ENCODE measurements around the gene SV2A. TPM values are rescaled to one million over a fixed set of nuclear protein-coding genes. Genes with fewer than 3 reads are reported as not detected.

SV2A gene
- total RNA-seq, 1 experiment from 2014 or later = 2.9 TPM

DNA sequence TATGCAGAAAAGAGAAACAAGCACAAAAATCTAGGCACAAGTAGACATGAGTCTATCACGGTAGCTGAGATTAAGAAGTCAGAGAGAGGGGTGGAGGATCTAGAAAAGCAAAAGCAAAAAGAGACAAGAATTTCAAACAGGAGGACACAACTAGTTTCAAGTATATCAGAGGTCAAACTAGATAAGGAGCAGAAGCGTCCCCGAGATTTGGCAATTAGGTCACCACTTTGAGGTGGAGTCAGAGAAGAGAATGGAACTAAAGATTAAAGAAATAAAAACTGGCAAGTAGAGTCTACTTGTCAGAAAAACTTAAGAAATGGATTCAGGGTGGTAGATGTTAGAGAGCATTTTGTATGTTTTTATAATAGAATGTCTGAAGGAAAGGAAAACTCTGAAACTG, 7.7 kb upstream of the SV2A start:
- no peak for ATAC-seq
- Histone ChIP-seq H3K36me3 (ENCODE audit: control insufficient read depth, insufficient read depth, low read length) (peaks cover 28% of the 10 kb centered on the region), H3K27me3 (ENCODE audit: control insufficient read depth, insufficient read depth, low read length) (no peaks in the 10 kb centered on the region), H3K4me3 (ENCODE audit: low read depth in 2 of 2, low read length in 2 of 2) (peak overlapping the region; percentile 79 to 93; a peak in 1 of 4 replicates), H3K27ac (ENCODE audit: low read length) (no peak overlapping the region), H3K4me1 (ENCODE audit: control insufficient read depth, insufficient read depth, low read length) (peaks cover 25% of the 10 kb centered on the region), H3K9me3 (ENCODE audit: control insufficient read depth, insufficient read depth, low read depth, low read length) (no peaks in the 10 kb centered on the region)
- no peak for DNase-seq (ENCODE audit: low read depth, low spot score)
- intact Hi-C loops (cut with micrococcal nuclease; ENCODE audit: unreplicated experiment) = no loop called here
- ChIA-PET CTCF (no interaction called here), POLR2A (no interaction called here)
- in situ Hi-C loops (cut with HindIII; ENCODE audit: low pct_unique_long_range_greater_than_20kb, low sequenced_read_pairs) = no loop called here
- TF ChIP-seq REST (IDR thresholded peaks at IDR 0.05; ENCODE audit: insufficient read depth in 1 of 2, low read depth in 2 of 2, low read length in 1 of 2) = no peak
- TF ChIP-seq, protein P1, sequence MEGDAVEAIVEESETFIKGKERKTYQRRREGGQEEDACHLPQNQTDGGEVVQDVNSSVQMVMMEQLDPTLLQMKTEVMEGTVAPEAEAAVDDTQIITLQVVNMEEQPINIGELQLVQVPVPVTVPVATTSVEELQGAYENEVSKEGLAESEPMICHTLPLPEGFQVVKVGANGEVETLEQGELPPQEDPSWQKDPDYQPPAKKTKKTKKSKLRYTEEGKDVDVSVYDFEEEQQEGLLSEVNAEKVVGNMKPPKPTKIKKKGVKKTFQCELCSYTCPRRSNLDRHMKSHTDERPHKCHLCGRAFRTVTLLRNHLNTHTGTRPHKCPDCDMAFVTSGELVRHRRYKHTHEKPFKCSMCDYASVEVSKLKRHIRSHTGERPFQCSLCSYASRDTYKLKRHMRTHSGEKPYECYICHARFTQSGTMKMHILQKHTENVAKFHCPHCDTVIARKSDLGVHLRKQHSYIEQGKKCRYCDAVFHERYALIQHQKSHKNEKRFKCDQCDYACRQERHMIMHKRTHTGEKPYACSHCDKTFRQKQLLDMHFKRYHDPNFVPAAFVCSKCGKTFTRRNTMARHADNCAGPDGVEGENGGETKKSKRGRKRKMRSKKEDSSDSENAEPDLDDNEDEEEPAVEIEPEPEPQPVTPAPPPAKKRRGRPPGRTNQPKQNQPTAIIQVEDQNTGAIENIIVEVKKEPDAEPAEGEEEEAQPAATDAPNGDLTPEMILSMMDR (IDR thresholded peaks at IDR 0.05) = no peak
- TF ChIP-seq POLR2AphosphoS5 (IDR thresholded peaks at IDR 0.05; ENCODE audit: low read depth, low read length) = no peak
- TF ChIP-seq SIN3A (IDR thresholded peaks at IDR 0.05; ENCODE audit: borderline replicate concordance, insufficient read depth, low read depth, low read length) = no peak
- TF ChIP-seq TCF7L2 (IDR thresholded peaks at IDR 0.05; ENCODE audit: low read depth, low read length) = no peak
- no TSS peak for BruUV-seq (replicated peaks)

DNA sequence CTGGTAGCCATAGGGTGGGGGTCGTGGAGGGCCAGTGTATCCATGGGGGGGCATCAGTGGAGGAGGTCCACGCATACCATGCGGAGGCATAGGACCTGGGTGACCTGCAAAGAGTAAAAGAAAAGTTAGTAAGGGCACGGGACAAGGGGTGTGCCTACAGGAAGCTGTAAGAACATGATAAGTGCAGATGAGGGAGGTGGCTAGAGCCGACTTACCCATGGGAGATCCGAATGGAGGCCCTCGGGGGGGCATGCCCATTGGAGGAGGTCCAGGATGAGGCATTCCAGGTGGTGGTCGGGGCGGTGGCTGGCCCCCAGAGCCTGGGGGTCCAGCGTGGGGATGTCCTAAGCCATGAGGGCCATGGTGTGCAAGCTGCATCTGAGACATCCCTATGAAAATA, 6.0 kb upstream of the SV2A start:
- no peak for TF ChIP-seq TCF7L2 (IDR thresholded peaks at IDR 0.05; ENCODE audit: low read depth, low read length)
- TF ChIP-seq REST (IDR thresholded peaks at IDR 0.05; ENCODE audit: insufficient read depth in 1 of 2, low read depth in 2 of 2, low read length in 1 of 2) = no peak
- no peak for TF ChIP-seq SIN3A (IDR thresholded peaks at IDR 0.05; ENCODE audit: borderline replicate concordance, insufficient read depth, low read depth, low read length)
- TF ChIP-seq POLR2AphosphoS5 (IDR thresholded peaks at IDR 0.05; ENCODE audit: low read depth, low read length) = no peak
- TF ChIP-seq, protein P1 (IDR thresholded peaks at IDR 0.05) = no peak
- Histone ChIP-seq H3K4me3 (ENCODE audit: low read depth in 2 of 2, low read length in 2 of 2) (no peak overlapping the region), H3K36me3 (ENCODE audit: control insufficient read depth, insufficient read depth, low read length) (peaks cover 28% of the 10 kb centered on the region), H3K4me1 (ENCODE audit: control insufficient read depth, insufficient read depth, low read length) (peaks cover 23% of the 10 kb centered on the region), H3K9me3 (ENCODE audit: control insufficient read depth, insufficient read depth, low read depth, low read length) (no peaks in the 10 kb centered on the region), H3K27ac (ENCODE audit: low read length) (no peak overlapping the region), H3K27me3 (ENCODE audit: control insufficient read depth, insufficient read depth, low read length) (no peaks in the 10 kb centered on the region)
- in situ Hi-C loops (cut with HindIII; ENCODE audit: low pct_unique_long_range_greater_than_20kb, low sequenced_read_pairs) (no loop called here), intact Hi-C loops (cut with micrococcal nuclease; ENCODE audit: unreplicated experiment) (no loop called here)
- DNase-seq (ENCODE audit: low read depth, low spot score) (no peak), ATAC-seq (no peak)
- CTCF ChIA-PET = no interaction called here
- no TSS peak for BruUV-seq (replicated peaks)
- POLR2A ChIA-PET = no interaction called here

Measured in Panc1 (cell line).